ENCODE results near the gene RASA3.

RASA3 gene

DNA sequence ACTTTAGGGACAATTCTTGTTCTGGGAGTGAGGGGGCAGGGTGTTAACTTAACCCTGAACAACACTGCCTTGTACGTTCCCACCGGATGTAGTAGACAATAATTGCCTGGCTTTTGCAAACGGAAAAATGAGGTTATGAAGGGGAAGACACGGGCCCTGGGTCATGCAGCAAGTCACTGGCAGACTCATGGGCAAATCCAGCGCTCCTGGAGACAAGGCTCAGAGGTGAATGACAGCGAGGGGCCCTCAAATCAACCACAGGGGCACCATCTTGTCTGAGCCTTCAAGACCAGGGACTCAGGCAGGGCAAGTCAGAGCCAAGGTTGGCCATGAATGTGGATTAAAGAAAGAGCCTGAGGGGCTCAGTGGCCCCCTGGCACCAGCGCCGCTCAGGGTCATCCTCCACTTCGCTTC lies 2.8 kb downstream of the RASA3 start:
- no peaks in the 10 kb centered on the region for H3K9me3 ChIP-seq (ENCODE audit: insufficient read depth, low read length, severe bottlenecking)
- peak overlapping the region in 1 of 2 experiments; percentile 84; a peak in 2 of 4 replicates for H3K4me3 ChIP-seq (ENCODE audit: low read depth in 1 of 2, low read length in 2 of 2)
- peak overlapping the region; percentile 94 for H3K4me2 ChIP-seq (ENCODE audit: insufficient read depth, low read length)
- peak overlapping the region; percentile 76 for H3K27ac ChIP-seq (ENCODE audit: low read length)
- H3K27me3 ChIP-seq (ENCODE audit: insufficient read depth, low read length, poor library complexity): no peaks in the 10 kb centered on the region
- H3K79me2 ChIP-seq (ENCODE audit: insufficient read depth, low read length): peaks cover 71% of the 10 kb centered on the region
- peaks cover 5% of the 10 kb centered on the region; the same call in 1 of the 2 replicates for H3K36me3 ChIP-seq (ENCODE audit: insufficient read depth, low read length)
- peak; percentile 54 for DNase-seq
- no peak overlapping the region for H2AFZ ChIP-seq (ENCODE audit: low read depth, low read length)
- ATAC-seq (ENCODE audit: insufficient read depth, low read depth): peak; percentile 8; the same call in 1 of the 3 replicates
- H3K9ac ChIP-seq (ENCODE audit: low read depth, low read length): peak overlapping the region; percentile 73
- H3K4me1 ChIP-seq (ENCODE audit: insufficient read depth, low read length): peaks cover 61% of the 10 kb centered on the region
- H4K20me1 ChIP-seq (ENCODE audit: insufficient read depth, low read length): peaks cover 66% of the 10 kb centered on the region
- no peak for TF ChIP-seq EZH2 (IDR thresholded peaks at IDR 0.05; ENCODE audit: borderline replicate concordance, low read depth, low read length, severe bottlenecking)
- TF ChIP-seq, protein P1, sequence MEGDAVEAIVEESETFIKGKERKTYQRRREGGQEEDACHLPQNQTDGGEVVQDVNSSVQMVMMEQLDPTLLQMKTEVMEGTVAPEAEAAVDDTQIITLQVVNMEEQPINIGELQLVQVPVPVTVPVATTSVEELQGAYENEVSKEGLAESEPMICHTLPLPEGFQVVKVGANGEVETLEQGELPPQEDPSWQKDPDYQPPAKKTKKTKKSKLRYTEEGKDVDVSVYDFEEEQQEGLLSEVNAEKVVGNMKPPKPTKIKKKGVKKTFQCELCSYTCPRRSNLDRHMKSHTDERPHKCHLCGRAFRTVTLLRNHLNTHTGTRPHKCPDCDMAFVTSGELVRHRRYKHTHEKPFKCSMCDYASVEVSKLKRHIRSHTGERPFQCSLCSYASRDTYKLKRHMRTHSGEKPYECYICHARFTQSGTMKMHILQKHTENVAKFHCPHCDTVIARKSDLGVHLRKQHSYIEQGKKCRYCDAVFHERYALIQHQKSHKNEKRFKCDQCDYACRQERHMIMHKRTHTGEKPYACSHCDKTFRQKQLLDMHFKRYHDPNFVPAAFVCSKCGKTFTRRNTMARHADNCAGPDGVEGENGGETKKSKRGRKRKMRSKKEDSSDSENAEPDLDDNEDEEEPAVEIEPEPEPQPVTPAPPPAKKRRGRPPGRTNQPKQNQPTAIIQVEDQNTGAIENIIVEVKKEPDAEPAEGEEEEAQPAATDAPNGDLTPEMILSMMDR (IDR thresholded peaks at IDR 0.05; ENCODE audit: borderline replicate concordance, extremely low read depth, low read length, poor library complexity, severe bottlenecking): no peak

DNA sequence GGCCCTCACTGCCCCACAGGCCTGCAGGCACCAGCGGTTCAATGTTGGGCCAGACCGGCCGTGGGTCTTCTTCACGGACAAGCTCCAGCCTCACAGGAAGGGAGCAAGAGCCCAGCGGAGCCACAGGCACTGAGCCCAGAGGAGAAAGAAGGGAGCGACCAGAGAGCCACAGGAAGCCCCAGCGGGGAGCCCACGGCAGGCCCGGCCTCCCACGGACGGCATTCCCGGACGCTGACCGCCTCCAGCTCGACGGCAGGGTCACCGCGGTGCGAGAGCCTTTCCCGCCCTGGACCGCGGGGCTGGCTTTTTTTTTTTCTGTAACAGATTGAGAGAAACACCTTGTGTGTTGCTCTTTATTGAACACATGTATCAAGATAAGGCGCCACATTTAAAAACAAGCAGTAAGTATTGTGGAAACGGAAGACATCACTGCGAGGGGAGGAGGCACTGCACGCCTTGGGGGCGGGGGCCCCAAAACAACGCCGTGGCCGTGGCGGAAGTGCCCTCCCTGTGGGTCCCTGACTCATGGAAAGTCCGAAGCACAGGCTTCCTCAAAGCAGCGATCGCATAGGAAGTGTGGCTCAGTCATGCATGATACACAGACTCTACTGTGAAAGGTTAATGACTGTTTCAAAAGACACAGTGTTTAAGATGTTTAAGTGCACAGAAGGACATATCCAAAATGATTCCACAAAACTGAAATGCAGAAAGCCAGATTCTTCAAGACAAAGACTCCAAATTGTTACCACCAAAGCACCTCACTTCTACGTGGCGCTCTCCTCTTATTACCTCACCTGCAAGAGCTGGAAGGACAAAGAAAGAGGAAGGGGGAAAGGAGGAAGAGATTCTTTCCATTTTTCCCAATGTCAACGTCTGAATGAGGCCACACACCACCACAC lies 3.5 kb downstream of the RASA3 start:
- TF ChIP-seq, protein P1 (IDR thresholded peaks at IDR 0.05; ENCODE audit: borderline replicate concordance, extremely low read depth, low read length, poor library complexity, severe bottlenecking): no peak
- no peak for TF ChIP-seq EZH2 (IDR thresholded peaks at IDR 0.05; ENCODE audit: borderline replicate concordance, low read depth, low read length, severe bottlenecking)
- peak overlapping the region; percentile 73 for H3K9ac ChIP-seq (ENCODE audit: low read depth, low read length)
- peaks cover 61% of the 10 kb centered on the region for H3K4me1 ChIP-seq (ENCODE audit: insufficient read depth, low read length)
- H2AFZ ChIP-seq (ENCODE audit: low read depth, low read length): no peak overlapping the region
- H3K4me3 ChIP-seq (ENCODE audit: low read depth in 1 of 2, low read length in 2 of 2): peak overlapping the region in 1 of 2 experiments; percentile 31; a peak in 1 of 4 replicates
- H3K27ac ChIP-seq (ENCODE audit: low read length): peak overlapping the region; percentile 76
- H3K4me2 ChIP-seq (ENCODE audit: insufficient read depth, low read length): peak overlapping the region; percentile 94
- peaks cover 70% of the 10 kb centered on the region for H4K20me1 ChIP-seq (ENCODE audit: insufficient read depth, low read length)
- no peaks in the 10 kb centered on the region for H3K27me3 ChIP-seq (ENCODE audit: insufficient read depth, low read length, poor library complexity)
- DNase-seq (peak; percentile 41), ATAC-seq (ENCODE audit: insufficient read depth, low read depth) (no peak)
- H3K79me2 ChIP-seq (ENCODE audit: insufficient read depth, low read length): peaks cover 78% of the 10 kb centered on the region
- peaks cover 5% of the 10 kb centered on the region; the same call in 1 of the 2 replicates for H3K36me3 ChIP-seq (ENCODE audit: insufficient read depth, low read length)
- no peaks in the 10 kb centered on the region for H3K9me3 ChIP-seq (ENCODE audit: insufficient read depth, low read length, severe bottlenecking)

DNA sequence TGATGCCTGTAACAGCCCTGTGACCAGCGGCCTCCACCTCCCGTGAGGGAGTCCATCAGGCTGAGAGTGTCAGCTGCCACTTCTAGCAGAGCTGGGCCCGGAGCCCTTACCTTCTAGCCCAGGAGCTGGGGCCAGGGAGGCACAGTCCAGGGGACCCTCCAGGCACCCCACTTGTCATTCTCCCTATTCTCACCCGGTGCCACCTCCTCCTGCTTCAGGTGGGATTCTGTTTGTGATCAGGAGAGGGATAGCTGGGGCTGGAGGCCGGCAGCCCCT lies 4.1 kb downstream of the RASA3 start:
- no peak for DNase-seq
- peak overlapping the region; percentile 94; the same call in 1 of the 2 replicates for H3K4me2 ChIP-seq (ENCODE audit: insufficient read depth, low read length)
- H2AFZ ChIP-seq (ENCODE audit: low read depth, low read length): no peak overlapping the region
- H3K79me2 ChIP-seq (ENCODE audit: insufficient read depth, low read length): peaks cover 84% of the 10 kb centered on the region
- peaks cover 61% of the 10 kb centered on the region for H3K4me1 ChIP-seq (ENCODE audit: insufficient read depth, low read length)
- H3K36me3 ChIP-seq (ENCODE audit: insufficient read depth, low read length): peaks cover 5% of the 10 kb centered on the region; the same call in 1 of the 2 replicates
- H3K9ac ChIP-seq (ENCODE audit: low read depth, low read length): peak overlapping the region; percentile 73
- TF ChIP-seq EZH2 (IDR thresholded peaks at IDR 0.05; ENCODE audit: borderline replicate concordance, low read depth, low read length, severe bottlenecking): no peak
- TF ChIP-seq, protein P1 (IDR thresholded peaks at IDR 0.05; ENCODE audit: borderline replicate concordance, extremely low read depth, low read length, poor library complexity, severe bottlenecking): no peak
- no peaks in the 10 kb centered on the region for H3K27me3 ChIP-seq (ENCODE audit: insufficient read depth, low read length, poor library complexity)
- H3K27ac ChIP-seq (ENCODE audit: low read length): 0 out of 2 replicates have a peak overlapping the region, but pooled peaks have one; percentile 76
- H4K20me1 ChIP-seq (ENCODE audit: insufficient read depth, low read length): peaks cover 75% of the 10 kb centered on the region
- H3K9me3 ChIP-seq (ENCODE audit: insufficient read depth, low read length, severe bottlenecking): no peaks in the 10 kb centered on the region
- ATAC-seq (ENCODE audit: insufficient read depth, low read depth): no peak
- no peak overlapping the region for H3K4me3 ChIP-seq (ENCODE audit: low read depth in 1 of 2, low read length in 2 of 2)

Data from DND-41 (cell line).